PFSK-1 (cell line): ENCODE results near the gene PDGFD.

ENCODE experiments used
- POLR2AphosphoS5 ChIP-seq: IDR thresholded peaks from 2 replicates; pipeline ENCODE4 v1.6.1; 2012; ENCODE audit warnings: low read depth, mild to moderate bottlenecking, control low read depth, low read length, moderate library complexity
- SIN3A ChIP-seq: IDR thresholded peaks from 2 replicates; pipeline ENCODE4 v1.6.1; 2012; ENCODE audit warnings: mild to moderate bottlenecking, low read length, moderate library complexity, borderline replicate concordance; ENCODE audit not compliant: insufficient read depth
- TAF1 ChIP-seq: IDR thresholded peaks from 2 replicates; pipeline ENCODE4 v1.6.1; 2012; ENCODE audit warnings: low read length, control low read depth, borderline replicate concordance; ENCODE audit not compliant: insufficient read depth
- TF ChIP-seq, protein P1 (sequence below), 2 experiments: IDR thresholded peaks; 2 replicates each; pipeline versions ENCODE4 v1.6.1 to v1.8.0; 2011 to 2012; ENCODE audit warnings: low read depth in 2 of 2, low read length in 2 of 2, control low read depth in 1 of 2, inconsistent platforms in 1 of 2, mild to moderate bottlenecking in 1 of 2, moderate library complexity in 1 of 2; ENCODE audit not compliant: insufficient read depth in 1 of 2

DNA sequence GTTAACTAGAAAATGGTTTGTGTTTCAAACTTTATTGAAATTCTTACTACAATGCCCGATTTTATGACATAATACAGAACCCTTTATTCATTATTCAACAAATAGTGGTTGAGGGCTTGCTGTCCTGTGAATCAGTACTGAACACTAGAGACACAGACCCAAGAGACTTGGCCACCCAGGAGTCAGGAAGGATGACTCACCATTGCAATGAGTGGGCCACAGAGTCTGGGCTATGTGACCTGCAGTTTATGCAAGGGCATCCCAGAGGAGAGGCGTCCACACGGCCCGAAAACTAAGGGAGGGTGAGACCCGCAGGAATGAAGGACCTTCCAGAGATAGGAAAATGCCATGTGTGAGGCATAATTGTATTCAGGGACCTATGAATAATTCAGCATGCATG is 271.3 kb downstream of the PDGFD start:
- TF ChIP-seq, protein P1, sequence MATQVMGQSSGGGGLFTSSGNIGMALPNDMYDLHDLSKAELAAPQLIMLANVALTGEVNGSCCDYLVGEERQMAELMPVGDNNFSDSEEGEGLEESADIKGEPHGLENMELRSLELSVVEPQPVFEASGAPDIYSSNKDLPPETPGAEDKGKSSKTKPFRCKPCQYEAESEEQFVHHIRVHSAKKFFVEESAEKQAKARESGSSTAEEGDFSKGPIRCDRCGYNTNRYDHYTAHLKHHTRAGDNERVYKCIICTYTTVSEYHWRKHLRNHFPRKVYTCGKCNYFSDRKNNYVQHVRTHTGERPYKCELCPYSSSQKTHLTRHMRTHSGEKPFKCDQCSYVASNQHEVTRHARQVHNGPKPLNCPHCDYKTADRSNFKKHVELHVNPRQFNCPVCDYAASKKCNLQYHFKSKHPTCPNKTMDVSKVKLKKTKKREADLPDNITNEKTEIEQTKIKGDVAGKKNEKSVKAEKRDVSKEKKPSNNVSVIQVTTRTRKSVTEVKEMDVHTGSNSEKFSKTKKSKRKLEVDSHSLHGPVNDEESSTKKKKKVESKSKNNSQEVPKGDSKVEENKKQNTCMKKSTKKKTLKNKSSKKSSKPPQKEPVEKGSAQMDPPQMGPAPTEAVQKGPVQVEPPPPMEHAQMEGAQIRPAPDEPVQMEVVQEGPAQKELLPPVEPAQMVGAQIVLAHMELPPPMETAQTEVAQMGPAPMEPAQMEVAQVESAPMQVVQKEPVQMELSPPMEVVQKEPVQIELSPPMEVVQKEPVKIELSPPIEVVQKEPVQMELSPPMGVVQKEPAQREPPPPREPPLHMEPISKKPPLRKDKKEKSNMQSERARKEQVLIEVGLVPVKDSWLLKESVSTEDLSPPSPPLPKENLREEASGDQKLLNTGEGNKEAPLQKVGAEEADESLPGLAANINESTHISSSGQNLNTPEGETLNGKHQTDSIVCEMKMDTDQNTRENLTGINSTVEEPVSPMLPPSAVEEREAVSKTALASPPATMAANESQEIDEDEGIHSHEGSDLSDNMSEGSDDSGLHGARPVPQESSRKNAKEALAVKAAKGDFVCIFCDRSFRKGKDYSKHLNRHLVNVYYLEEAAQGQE (IDR thresholded peaks at IDR 0.05; ENCODE audit: insufficient read depth in 1 of 2, low read depth in 2 of 2, low read length in 2 of 2) = no peak
- TF ChIP-seq SIN3A (no peak), POLR2AphosphoS5 (no peak), TAF1 (no peak)
